HG03460 (cell line): ENCODE measurements around the gene GALNT17.

ENCODE experiments used
- ATAC-seq: cut with Tn5 transposase; IDR thresholded peaks from one replicate; pipeline ENCODE4 v1.9.1; 2021; ENCODE audit not compliant: unreplicated experiment

Gene GALNT17

GRCh38 chr7:71665716-71666115 lies 533.8 kb downstream of the GALNT17 start:
- no peak for ATAC-seq

DNA sequence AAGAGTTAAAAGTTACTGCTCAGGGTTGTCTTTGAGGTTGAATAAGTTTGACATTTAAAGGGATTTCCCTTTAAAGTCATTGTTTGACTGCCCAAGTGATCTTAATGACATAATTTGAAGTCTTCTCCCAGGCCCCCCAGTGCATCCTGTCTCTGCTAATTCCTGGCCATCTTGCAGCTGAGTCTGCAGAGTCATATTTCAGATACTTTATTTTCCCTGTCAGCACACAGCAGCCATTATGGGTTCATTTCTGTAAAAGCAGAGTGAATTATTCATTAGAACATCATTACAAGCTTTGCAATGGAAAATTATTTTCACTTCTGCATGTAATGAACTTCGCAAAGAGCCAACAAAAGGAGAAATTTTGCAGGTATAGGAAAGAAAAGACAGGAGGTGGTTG lies 536.6 kb downstream of the GALNT17 start:
- no peak for ATAC-seq

- ATAC-seq: no peak
Observed at GRCh38 chr7:71679480-71679879, 547.5 kb downstream of the GALNT17 start.

DNA sequence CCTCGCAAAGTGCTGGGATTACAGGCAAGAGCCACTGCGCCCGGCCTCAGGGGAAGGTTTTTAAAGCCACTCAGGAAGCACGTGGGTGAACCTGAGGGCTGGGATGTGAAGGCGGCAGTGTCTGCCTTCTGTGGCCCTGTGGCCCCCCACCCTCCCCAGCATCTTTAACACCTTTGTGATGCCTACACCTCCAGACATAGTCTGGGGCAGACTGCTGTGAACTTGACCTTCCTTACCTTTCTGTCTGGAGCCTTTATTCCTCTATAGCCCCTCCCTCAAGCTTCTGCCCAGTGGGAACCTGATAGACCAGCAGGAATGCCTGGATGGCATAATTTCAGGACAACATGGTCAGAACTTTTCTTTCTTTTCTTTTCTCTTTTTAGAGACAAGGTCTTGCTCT lies 550.2 kb downstream of the GALNT17 start:
- ATAC-seq: no peak

- ATAC-seq: no peak
Observed at GRCh38 chr7:71682841-71683781, 551.2 kb downstream of the GALNT17 start.

GRCh38 chr7:71687286-71687685 lies 555.3 kb downstream of the GALNT17 start:
- ATAC-seq: no peak

- ATAC-seq: no peak
Observed at GRCh38 chr7:71687831-71688599, 556.1 kb downstream of the GALNT17 start.

GRCh38 chr7:71691538-71691937 lies 559.6 kb downstream of the GALNT17 start:
- ATAC-seq: no peak

DNA sequence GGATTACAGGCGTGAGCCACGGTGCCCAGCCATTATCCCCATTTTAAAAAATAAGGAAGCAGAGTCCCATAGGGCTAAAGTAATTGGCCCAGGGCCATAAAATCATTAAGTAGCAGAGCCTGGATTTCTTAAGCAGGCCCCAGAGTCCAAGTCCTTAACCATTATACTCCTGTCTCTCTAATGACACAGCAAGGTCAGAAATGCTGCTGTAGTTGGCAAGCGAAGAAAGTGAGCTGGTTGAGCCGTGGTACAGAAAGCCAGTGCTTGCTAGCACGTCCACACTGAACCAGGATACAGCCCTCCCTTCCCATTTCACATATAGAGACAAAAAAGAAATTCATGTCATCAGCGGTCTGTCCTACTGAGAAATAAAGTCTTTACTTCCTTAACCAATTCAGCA lies 562.7 kb downstream of the GALNT17 start:
- no peak for ATAC-seq

- no peak for ATAC-seq
Observed at GRCh38 chr7:71695186-71695585, 563.2 kb downstream of the GALNT17 start.

DNA sequence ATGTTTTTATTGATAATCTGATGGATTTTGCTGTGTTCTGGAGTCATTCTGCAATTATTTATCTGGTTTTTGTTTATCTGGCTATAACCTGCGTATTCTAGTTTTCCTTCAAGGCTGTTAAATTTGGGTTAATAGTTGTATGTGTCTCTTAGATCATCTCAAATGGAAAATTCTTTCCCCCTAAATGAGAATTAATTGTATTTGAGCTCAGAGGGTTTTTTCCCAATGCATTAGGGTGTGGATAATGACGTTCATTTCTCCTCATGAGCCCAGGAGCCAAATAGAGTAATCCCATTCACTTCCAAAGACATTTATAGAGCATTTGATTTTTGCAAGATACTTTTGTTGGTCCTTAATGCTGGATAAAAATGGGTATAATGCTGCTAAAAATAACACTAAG lies 564.6 kb downstream of the GALNT17 start:
- no peak for ATAC-seq

GRCh38 chr7:71697400-71697799 lies 565.5 kb downstream of the GALNT17 start:
- ATAC-seq: no peak

- ATAC-seq: no peak
Observed at GRCh38 chr7:71705217-71705616, 573.3 kb downstream of the GALNT17 start.

DNA sequence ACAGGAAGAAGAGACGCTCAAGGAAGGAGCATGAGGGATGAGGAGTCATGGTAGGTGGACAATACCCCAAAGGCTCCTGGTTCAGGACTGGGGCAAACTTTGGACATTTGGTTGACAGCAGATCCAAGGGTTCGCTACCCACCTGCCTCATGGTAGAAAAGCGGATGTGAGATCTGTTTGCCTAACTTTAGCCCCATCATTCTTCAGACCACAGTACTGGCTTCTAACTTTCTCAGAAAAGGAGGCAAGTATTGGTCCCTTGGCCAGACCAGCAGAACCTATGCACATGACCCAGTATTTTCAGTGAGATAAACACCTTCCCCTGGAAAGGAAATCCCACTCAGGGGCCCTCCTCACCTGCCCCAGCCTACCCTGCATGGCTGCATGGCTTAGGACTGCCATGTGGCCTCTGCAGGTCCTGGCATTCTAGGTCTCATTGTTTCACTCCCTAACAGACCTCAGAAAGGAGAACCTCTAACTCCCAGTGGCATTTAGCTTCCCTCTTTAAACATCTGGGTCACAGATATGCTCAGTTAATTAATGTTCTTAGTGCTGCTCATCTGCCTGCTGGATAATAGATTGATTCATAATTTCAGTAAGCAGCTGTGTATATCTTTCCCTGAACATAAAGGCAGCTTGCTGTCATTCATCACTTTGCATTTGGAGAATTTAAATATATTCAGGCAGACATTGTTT lies 574.1 kb downstream of the GALNT17 start:
- ATAC-seq: no peak

DNA sequence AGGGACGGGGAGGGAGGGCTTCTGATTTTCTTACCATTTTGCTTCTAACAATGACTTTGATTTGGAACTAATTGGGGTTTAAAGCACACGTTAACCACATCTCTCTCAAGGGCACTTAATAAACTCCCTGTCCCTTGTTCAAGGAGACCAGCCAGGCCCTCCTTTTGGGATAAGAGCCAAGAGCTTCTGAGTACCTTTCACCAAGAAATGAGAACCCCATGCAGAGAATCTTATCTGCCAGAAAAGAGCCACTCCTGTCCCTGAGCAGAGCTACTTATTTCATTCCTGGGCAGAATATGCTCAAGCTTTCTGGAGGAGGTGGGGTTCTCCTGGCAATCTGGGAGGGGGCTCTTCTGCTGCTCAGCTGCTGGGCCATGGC lies 574.6 kb downstream of the GALNT17 start:
- no peak for ATAC-seq

- ATAC-seq: no peak
Observed at GRCh38 chr7:71707041-71707440, 575.1 kb downstream of the GALNT17 start.

- no peak for ATAC-seq
Observed at GRCh38 chr7:71708710-71709109, 576.8 kb downstream of the GALNT17 start.

GRCh38 chr7:71710442-71710841 lies 578.5 kb downstream of the GALNT17 start:
- ATAC-seq: no peak

DNA sequence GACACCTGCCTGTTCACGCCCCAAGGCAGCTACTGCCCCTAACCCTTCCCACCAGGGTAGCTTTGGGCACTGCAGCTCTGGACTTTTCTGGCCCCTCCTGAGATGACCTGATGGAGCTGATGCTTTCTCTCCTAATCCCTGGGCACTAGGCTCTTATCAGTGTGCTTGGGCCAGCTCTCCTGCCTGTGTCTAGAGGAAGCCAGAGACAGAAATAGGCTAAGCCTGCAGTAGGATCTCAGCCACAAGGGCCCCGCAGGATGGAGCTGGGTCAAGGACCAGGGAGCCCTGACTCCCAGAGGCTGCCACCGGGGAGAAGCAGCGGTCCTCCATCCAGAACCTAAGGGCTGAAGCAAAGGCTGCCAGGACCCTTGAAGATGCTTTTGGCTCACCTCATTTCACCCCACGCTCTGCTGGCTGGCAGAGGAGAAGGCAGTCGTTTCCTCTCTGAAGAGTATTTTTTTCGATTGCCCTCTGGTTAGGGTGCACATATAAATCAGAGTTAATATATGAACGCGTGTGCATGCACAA lies 580.8 kb downstream of the GALNT17 start:
- ATAC-seq: no peak

- no peak for ATAC-seq
Observed at GRCh38 chr7:71716690-71717089, 584.7 kb downstream of the GALNT17 start.

DNA sequence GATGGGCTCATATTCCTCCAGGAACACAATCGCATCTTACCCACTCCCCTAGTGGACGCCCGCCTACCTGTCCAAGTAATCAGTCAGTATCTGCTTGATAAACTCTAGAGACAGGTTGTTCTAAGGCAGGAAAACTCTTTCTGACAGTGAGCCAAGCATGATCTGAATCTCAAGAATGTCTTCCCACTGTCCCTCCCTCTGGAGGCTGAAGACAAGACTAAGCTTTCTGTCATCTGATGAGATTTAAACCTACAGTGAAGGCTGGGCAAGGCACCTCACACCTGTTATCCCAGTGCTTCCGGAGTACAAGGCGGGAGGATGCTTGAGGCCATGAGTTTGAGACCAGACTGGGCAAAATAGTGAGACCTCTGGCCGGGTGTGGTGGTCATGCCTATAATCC lies 586.6 kb downstream of the GALNT17 start:
- no peak for ATAC-seq
